NB4 (cell line): ENCODE results near the gene FBN1.

ENCODE experiments used
- CTCF ChIP-seq: IDR thresholded peaks from one replicate; pipeline ENCODE4 v1.5.1; 2012; ENCODE audit warnings: low read depth, low read length
- TF ChIP-seq, protein P1 (sequence below): IDR thresholded peaks from 2 replicates; pipeline ENCODE4 v1.6.1; 2011; ENCODE audit warnings: low read depth, low read length

DNA sequence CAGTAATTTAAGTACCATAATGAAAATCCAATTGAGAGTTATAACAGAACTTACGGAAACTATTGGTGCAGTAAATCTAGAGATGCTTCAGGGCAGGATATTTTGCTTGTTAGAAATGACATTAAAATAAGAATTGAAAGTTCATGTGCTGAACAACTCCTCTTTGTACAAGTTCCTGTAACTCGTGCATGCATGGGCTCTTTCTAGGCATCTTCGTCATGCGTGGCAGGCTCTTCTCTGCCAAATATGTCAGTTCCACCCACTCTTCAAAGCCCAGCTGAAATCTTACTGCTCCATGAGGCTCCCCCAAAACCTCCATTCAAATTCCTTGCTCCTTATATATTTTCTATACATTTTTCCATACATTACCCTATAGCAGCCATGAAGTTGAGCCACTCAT, 48.7 kb downstream of the FBN1 start:
- no peak for TF ChIP-seq CTCF
- TF ChIP-seq, protein P1, sequence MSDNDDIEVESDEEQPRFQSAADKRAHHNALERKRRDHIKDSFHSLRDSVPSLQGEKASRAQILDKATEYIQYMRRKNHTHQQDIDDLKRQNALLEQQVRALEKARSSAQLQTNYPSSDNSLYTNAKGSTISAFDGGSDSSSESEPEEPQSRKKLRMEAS: no peak
